Lung microvascular endothelial cell (primary cell): Measurements from ENCODE around the gene LHFPL6. TPM values are rescaled to one million over a fixed set of nuclear protein-coding genes. Genes with fewer than 3 reads are reported as not detected.

Experiments used
- DNase-seq, 2 donors: peaks; one replicate each; pipeline versions ENCODE4 v3.0.0 to v3.0.0-alpha.2; 2010; ENCODE audit warnings: low read depth in 2 of 2
- total RNA-seq: library from RNA; depleted of rRNA; stranded (reverse); fragments of >200 nt; gene quantifications from 2 replicates; pipeline ENCODE4 v1.2.1, GENCODE V29; 2014

Gene LHFPL6
- total RNA-seq, 1 donor from 2014 or later, result 72.6 TPM

DNA sequence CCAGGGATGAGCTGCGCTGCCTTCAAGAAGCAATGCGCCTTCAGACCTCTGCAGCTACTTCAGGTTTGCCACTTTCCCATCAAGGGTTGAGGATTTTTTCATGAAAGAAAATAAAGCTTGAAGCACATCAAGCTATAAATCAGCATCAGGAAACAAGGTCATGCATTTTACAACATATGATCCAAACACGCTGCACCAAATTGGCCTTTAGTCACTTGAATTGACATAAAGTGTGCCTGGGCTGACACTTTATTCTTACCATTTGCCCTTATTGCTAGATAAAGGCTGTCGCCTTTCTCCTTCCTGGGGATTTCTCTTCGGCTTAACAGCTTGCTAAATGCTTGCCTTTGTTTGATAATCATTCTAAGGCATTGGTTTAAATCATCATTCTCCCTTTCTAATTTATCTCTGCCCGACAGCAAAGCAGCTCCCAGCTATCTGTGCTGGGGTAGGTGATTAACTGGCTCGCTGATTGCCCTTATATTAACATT, 87.7 kb downstream of the LHFPL6 start:
- no peak for DNase-seq

DNA sequence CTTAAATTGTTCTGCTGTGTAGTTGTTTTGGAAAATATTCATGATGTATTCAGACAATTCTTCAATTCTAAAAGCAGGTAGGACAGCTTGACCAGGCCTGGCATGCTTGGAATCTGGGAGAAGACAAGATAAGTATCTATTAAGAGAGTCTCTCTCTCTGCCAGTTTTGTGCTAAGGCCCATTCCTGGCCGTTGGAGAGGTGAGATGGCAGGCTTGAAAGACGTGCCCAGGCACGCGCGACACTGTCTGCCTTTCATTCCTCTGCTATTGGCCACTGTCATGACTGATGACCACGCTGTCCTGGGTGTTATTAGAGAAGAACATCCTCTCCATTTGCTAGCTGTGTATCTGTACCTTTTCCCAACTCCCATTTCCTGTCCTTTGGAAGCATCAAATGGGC, 90.3 kb downstream of the LHFPL6 start:
- DNase-seq, result no peak

DNA sequence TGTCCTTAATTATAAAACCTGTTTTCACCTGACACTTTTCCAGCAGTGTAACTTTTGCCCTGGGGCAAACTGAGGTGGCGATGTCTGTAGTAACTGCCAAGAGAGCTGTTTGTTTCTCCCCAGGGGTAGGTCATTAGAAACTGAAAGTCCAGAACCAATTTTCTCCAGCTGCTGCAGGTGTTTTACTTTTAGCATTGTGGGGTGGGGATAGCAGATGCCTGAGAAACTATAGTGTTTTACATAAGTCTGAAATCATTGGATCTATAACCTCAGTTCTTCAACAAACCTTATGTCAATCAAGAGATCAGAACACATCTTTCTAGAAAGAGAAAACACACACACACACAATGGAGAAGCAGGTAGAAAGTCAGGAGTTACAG, 92.7 kb downstream of the LHFPL6 start:
- DNase-seq, result no peak

DNA sequence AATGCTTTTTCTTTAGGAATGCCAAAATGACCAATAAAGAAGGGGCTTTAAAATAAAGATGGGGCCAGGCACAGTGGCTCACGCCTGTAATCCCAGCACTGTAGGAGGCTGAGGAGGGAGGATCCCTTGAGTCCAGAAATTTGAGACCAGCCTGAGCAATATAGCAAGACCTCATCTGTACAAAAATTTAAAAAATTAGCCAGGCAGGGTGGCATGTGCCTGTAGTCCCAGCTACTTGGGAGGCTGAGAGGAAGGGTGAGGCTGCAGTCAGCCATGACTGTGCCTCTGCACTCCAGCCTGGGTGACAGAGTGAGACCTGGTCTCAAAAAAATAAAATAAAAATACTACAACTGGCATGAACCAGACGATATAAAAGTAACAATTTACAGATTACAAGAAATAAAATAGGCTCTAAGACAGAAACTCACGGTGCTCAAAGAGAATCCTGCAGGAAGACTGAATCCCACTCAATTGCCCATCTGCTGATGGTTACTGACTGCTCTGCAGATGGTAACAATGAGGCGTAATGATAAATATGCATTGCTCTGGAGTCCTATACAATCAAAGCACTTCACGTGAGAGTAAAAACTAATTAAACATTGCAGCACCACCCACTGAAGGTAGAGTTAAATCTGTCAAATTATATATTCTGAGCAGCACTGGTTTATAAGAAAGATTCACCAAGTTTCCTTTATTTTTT, 93.2 kb downstream of the LHFPL6 start:
- no peak for DNase-seq

DNA sequence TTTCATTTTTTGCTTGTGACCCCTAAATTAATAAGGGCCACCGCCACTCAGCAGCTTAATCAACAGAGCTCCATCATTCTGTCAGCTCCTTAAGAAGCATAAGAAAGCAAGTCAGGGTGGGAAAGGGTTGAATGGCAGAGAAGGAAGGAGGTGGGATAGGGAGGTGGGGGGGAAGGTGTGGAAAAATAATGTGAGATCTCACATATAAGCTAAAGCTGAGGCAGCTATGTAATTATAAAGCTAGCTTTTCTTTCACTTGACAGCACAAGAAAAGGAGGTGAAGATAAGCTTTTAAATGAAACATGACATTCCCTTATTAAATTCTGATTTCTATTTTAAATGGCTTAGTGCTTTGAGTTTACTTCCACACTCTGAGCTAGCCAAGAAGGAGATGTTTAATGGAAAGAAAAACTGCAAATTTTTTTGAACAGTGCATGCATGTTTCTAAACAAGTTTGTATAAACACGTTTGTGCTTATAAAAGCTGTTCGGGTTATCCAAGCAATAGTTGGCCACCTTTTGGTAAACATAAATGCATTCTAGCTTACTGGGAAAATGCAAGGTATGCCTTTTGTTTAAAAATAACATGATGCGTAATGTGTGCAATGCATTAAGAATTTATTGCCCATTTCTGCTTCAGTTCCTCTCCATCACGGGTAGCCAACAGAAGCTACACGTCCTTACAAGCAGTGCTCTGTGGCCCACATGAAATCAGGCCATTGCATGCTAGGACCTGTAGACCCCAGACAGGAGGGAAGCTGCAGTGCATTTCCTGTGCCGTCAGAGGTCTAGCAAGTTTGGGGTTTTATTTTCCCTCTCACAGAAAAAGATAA, 96.2 kb downstream of the LHFPL6 start:
- DNase-seq, result no peak

DNA sequence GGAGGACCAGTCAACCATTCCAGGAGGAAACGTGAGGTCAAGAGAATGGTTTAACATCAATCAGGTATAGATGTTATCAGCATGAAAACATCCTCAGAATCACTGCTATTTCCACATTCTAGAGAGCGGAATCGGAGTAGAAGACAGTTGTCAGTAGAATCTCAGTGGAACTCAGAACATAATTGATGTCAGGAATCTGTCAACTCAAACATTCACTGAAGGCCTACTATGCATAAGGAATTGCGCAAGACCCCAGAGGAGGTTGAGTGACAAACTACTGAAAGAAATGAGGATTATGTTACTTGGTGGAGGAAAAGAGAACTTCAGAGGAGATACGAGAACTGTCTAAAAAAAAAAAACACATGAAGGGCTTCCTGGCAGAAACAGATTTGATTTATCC, 97.8 kb downstream of the LHFPL6 start:
- peak in 1 of 2 donors; percentile 14 for DNase-seq

DNA sequence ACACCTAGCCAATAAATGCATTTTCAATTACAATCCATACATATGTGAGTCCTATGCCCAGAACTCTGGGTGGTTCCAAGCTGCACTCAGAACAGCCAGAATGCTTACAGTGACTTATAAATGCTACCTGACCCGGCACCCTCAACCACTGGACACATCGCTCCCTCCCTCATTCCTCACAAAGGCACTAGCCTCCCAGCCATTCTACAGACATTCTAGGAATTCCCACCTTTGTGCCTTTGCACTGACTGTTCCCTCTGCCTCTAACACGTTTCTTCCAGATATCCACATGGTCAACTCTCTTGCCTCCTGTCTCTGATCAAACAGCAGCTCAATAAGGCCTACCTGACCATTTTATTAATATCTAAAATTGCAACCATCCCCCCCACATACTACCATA, 99.9 kb downstream of the LHFPL6 start:
- no peak for DNase-seq

DNA sequence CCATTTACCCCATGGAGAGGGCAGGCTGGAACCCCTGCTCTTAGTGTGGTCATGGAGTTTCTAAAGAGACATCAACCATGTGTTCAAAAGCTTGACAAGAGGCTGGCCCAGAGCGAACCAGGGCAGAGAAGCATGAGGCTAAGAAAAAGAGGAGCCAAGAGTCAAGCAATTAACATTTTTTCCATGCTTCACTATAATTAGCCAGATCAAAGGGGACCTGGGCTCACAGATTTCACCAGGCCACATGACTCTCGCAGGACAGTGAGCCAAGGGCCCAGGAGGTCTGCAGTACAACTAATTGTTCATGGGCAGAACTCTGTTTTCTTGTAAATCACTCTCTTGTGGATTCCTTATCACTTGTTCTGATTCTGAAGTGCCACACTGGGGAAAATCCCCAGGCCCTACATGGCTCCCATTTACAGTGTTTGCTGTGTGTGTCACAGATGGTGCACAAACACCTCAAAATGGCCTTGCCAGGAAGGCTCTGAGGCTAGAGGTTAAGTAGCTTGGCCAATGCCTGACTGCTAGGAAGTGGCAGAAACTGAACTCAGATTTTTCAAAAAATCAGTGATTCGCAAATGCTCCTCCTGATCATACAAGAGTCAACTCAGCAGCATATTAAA, 101.2 kb downstream of the LHFPL6 start:
- no peak for DNase-seq

DNA sequence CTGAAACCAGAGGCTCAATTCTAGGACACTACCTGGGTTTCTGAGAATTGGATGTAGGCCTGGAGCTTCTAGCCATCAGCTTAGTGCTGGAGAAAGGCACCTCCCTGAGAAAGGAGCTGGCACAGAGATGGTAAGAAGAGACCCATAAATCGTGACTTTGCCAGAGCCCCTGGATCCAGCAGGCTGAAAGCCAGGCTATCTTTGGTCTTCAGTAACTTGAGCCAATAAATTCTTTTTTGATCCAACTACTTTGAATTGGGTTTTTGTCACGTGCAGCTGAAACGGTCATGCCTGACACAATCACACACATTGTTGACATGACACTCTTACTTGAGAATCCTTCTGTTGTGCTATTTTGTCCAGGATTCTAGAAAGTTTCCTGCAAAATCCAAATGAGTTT, 103.4 kb downstream of the LHFPL6 start:
- DNase-seq, result no peak

DNA sequence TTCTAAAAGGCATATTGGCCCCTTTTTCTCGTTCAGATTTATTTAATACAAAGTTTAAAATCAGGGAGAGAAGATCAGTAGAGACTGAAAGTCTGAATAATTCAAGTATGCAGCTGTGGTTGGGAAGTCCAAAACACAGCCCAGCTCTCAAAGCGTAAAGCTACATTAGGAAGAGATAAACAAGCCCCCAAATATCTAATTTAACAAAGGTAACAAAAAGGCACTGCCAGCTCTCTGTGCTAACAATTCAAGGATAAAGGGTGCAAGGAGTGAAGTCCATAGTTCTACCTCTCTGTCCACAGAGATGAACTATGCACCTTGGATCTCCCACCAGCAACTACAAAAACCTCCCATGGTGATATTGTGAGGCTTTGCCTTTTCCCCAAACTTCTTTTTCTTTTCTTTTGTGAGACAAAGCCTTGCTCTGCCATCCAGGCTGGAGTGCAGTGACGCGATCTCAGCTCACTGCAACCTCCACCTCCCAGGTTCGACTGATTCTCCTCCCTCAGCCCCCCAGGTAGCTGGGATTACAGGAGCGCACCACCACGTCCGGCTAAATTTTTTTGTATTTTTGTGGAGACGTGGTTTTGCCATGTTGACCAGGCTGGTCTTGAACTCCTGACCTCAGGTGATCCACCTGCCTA, 104.4 kb downstream of the LHFPL6 start:
- no peak for DNase-seq

DNA sequence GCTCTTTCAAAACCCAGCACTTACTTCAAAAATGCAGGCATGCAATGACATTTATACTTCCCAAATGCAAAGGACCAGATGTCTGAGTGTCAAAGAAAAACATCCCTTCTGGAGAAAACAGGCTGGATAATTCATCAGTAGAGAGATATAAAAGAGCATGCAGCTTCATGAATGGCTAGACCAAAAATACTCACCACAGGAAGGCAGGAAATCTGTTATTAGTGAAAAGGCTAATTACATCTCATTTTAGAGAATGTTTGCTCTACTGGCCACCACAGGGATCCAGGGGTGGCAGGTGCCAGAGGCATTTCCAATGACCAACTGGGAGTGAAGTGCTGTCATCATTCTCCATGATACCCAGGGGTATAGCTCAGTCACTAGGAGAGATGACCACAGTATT, 106.5 kb downstream of the LHFPL6 start:
- no peak for DNase-seq

DNA sequence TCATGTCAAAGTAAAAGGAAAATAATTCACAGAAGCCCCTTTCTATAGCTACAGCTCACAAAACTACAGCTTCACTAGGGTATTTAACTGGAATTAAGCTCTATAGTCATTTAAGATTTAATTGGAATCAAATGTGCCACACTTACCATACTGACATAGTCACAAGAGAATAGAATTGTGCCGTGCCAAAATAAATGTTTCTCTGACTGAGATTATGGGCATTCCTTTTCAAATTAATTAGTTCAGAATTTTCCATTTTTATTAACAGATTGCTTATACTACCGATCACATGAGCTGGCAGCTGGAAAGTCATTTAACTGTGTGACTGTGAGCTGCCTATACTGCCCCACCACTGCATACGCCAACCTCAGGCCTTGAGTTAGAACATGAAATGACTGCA, 108.4 kb downstream of the LHFPL6 start:
- DNase-seq, result peak in 1 of 2 donors; percentile 24

DNA sequence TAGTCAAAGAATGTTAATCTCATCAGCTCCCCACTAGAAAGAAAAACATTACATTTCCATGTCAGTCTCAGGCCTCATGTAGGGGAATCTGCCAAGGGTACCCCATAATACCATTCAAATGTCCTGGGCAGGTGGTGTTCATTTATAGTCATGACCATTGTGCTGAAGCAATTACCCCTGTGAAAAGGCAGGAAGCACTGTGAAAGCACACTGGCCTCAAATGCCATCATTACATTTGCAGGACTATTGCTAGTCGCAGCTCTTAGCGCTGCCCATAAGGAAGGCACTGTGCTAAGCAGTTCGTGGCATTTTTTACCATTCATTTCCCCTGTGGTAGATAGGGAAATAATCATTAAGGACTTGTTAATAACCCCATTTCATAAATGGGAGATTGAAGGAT, 109.0 kb downstream of the LHFPL6 start:
- peak in 1 of 2 donors; percentile 20 for DNase-seq

DNA sequence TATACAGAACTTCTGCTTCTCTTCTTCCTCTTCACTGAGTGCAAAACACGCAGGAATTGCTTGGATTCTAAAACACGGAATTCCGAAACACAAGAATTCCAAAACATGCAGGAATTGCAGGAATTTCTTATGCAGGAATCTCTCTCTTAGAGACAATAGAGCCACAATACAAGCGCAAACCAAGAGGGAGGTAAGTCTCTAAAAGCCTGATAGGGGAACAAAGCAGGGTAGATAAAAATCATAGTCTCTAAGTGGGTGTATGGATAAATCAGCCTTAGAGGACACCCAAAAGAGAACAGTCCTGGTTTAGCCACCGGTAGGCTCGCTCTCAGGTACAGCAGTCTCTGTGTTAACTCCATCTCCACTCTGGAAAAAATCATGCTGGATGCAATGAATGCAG, 112.9 kb downstream of the LHFPL6 start:
- DNase-seq, result no peak

DNA sequence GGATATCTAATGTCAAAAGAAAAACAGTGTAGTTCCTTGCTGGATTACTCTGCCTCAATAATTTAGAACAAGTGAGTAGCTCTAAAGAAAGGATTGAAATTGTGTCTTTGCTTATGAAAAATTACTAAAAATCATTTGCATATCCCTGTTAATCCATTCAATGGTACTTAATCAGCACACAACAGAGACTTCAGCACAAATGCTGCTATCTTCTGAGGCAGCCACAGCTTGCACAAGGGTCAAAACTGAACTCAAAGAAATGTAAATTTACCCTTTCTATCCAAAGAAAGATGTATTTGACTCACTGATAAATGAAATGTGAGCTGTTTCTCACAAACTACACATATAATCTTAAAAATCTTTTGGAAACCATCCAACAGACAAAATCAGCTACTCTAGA, 116.2 kb downstream of the LHFPL6 start:
- no peak for DNase-seq

DNA sequence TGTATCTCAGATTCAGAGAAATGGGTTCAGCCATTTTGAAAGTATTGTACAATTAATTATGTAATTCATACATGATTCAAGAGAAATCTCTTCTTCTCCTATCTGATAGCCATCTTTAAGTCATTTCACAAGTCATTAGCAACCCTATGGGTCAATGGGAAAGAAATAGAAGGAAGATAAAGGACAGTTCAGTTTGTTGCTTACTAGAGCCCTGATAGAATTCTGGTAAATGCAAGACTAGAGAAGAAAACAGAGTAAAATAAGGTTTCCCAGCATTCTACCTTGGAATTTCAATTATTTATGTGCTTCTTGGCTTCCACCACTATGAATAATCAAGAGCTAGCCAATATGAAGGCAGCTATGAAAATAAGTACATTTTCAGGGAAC, 117.7 kb downstream of the LHFPL6 start:
- no peak for DNase-seq

DNA sequence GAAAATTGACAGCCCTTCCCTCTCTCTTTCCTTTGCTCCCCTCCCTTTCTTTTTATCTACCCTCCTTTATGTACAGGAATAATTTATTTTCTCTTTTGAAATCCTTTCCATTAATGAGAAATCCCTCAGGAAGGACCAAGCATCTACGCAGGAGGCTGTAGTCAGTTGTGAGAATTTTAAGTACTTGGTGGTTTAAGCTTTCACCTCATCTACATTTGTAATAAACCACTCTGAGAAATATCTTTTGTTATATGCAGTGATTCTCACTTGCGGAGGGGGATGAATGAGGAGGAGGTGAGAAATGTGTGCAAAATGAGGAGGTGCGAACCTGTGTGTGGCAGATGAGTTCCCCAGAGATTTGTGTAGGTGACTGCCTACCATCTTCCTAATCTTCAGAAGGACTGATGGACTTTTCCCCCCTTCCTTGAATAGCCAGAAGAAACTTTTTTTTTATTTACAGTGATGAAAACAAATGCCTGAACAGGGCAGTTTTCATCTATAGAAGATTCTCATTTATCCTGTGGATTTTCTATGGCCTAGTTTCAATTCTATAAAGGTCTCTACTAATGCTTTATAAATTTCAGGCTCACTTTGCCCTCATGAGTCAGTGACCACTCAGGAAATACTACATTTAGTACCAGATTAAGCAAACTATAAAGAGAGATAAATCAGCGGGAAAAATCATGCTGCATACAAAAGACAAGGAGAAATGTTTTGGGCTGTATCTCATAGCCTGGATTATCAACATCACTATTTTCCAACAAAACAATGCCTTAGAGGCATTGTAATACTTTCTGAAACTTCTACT, 118.3 kb downstream of the LHFPL6 start:
- peak in 1 of 2 donors; percentile 54 for DNase-seq

DNA sequence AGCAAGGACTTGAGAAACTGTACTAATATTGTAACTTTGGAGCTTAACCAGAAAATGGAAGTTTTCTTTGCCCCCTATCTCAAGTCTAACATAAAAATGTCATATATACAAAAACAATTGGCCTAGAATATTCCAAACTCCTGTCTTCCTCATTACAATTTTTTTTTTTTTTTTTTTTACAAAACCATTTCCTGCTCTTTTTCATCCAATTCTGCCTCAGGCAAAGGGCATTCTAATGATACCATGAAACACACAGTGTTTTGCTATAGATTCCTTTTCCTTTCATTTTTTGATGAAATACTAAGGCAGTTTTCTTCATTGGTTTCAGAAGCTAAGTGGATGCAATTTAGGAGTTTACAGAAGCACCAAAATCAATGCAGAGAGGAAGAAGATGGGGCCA, 119.7 kb downstream of the LHFPL6 start:
- peak in 1 of 2 donors; percentile 21 for DNase-seq

DNA sequence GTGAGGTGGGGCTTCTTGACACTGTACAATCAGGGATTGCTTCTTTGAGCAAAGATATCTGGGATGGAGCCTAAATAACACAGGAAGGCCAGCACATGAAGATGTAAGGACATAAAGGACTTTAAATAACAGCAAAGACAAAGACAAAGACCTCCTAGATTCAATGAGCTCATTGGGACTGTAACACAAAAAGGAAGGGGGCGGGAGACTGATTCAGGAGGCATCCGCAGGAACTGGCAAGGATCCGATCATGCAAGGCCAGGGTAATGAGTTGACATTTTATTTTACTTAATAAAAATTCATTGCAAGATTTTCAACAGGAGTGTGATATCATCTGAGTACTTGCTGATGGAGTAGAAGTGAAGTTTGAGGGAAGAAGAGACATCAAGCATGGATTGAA, 121.5 kb downstream of the LHFPL6 start:
- peak; percentile 11 to 79 for DNase-seq

DNA sequence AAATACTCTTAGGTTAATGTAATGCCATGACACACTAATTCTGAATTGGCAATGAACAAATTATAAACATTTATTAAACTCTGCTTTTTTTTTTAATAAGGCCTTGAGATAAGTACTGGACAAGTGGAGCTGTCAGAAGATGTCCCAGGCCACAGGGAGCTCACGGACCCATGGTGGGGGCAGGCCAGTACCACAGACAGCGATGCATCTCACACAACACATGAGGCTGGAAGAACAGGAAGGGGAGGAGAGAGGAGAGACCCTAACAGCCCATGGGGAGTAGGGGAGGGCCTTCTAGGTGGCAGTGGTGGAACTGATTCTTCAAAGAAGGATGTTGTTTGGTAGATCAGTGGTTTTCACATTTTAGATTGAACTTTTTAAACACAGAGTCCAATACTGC, 128.4 kb downstream of the LHFPL6 start:
- DNase-seq, result no peak

DNA sequence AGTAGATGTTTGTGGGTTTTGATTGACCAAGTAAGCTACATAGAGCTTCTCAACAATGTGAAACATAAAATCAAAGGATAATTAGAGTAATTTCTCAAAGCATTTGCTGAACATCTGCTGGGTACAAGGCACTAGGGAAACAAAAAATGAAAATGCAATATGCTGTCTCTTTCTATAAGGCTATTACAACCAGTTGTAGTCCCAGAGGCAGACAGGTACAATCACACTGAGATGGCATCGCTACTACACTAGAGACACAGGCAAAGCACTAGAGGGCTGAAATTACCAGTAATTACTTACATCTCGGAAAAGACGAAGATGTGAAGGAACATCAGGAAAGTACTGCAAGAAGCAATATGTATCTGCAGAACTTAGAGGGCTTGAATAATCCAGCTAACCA, 133.3 kb downstream of the LHFPL6 start:
- no peak for DNase-seq
